Caco-2 (cell line): ENCODE data around the gene DNAJC24. TPM values are rescaled to one million over a fixed set of nuclear protein-coding genes. Genes with fewer than 3 reads are reported as not detected.

Experiments
- BruUV-seq: library from RNA; stranded (reverse); fragments of 400-500 nt; replicated peaks from 2 replicates; lab custom pipeline; 2021; lab: Mats Ljungman, UMichigan
- CTCF ChIA-PET: fragments of 300-600 bp; sonication (Branson Sonifier 250); formaldehyde crosslinking; loops from one replicate; lab custom pipeline; 2022; ENCODE audit warnings: antibody characterized with exemption; lab: Charles Lee
- POLR2A ChIA-PET: fragments of 300-600 bp; sonication (Branson Sonifier 250); formaldehyde crosslinking; loops from one replicate; lab custom pipeline; 2022; ENCODE audit warnings: antibody characterized with exemption; lab: Charles Lee
- DNase-seq, 2 experiments: peaks; one replicate each; pipeline versions ENCODE4 v3.0.0 to v3.0.0-alpha.2; 2020 to 2022
- H3K27me3 ChIP-seq: replicated peaks from 2 replicates; pipeline ENCODE4 v1.6.0; 2011; ENCODE audit warnings: low read length; ENCODE audit not compliant: control insufficient read depth, insufficient read depth
- H3K36me3 ChIP-seq: 2 replicates; pipeline ENCODE4 v1.5.1; 2011; ENCODE audit warnings: low read length; ENCODE audit not compliant: control insufficient read depth, insufficient read depth
- H3K4me1 ChIP-seq: fragments of 250-450 bp; sonication (Bioruptor Pico); 2 replicates; pipeline ENCODE4 v1.5.1; 2020; ENCODE audit warnings: mild to moderate bottlenecking
- H3K4me3 ChIP-seq: 2 replicates; pipeline ENCODE4 v1.5.1; 2011; ENCODE audit warnings: low read depth, mild to moderate bottlenecking, control low read depth, low read length
- H3K9me3 ChIP-seq: fragments of 250-450 bp; sonication (Bioruptor Pico); 2 replicates; pipeline ENCODE4 v1.5.1; 2020; ENCODE audit warnings: mild to moderate bottlenecking, moderate library complexity
- H3K27ac Mint-ChIP-seq: one replicate; pipeline ENCODE4 v1.8.0; 2022; ENCODE audit warnings: mixed read lengths; ENCODE audit not compliant: unreplicated experiment
- H3K27me3 Mint-ChIP-seq: one replicate; pipeline ENCODE4 v1.8.0; 2022; ENCODE audit warnings: mixed read lengths; ENCODE audit not compliant: insufficient read depth, unreplicated experiment
- H3K36me3 Mint-ChIP-seq: one replicate; pipeline ENCODE4 v1.8.0; 2022; ENCODE audit warnings: mild to moderate bottlenecking, mixed read lengths; ENCODE audit not compliant: insufficient read depth, unreplicated experiment
- H3K4me1 Mint-ChIP-seq: one replicate; pipeline ENCODE4 v1.8.0; 2022; ENCODE audit warnings: low read depth, mixed read lengths; ENCODE audit not compliant: unreplicated experiment
- H3K4me3 Mint-ChIP-seq: one replicate; pipeline ENCODE4 v1.8.0; 2022; ENCODE audit warnings: mild to moderate bottlenecking, moderate library complexity, mixed read lengths; ENCODE audit not compliant: unreplicated experiment
- H3K9me3 Mint-ChIP-seq: one replicate; pipeline ENCODE4 v1.8.0; 2022; ENCODE audit warnings: mixed read lengths; ENCODE audit not compliant: unreplicated experiment
- intact Hi-C: fragments of 100-400 bp; cut with micrococcal nuclease; formaldehyde crosslinking; loops from one replicate; pipeline ENCODE4 v1.10.0; 2022; ENCODE audit not compliant: unreplicated experiment
- total RNA-seq: library from RNA; stranded (reverse); gene quantifications from 2 replicates; pipeline ENCODE4 v1.2.3, GENCODE V29; 2022
- TF ChIP-seq, protein P1 (sequence below), 2 experiments: fragments of 200-600 bp in 1 of 2; IDR thresholded peaks; 1 replicate in 1 of 2; 2 replicates in 1 of 2; pipeline versions ENCODE4 v1.5.1 to v1.8.0; 2011 to 2022; ENCODE audit warnings: antibody characterized with exemption in 1 of 2, control low read depth in 1 of 2, inconsistent platforms in 1 of 2, low read depth in 1 of 2, low read length in 1 of 2, mild to moderate bottlenecking in 1 of 2, moderate library complexity in 1 of 2; ENCODE audit not compliant: insufficient read depth in 1 of 2, severe bottlenecking in 1 of 2, unreplicated experiment in 1 of 2

The DNAJC24 gene
- total RNA-seq, 1 experiment from 2014 or later = 14.8 TPM

DNA sequence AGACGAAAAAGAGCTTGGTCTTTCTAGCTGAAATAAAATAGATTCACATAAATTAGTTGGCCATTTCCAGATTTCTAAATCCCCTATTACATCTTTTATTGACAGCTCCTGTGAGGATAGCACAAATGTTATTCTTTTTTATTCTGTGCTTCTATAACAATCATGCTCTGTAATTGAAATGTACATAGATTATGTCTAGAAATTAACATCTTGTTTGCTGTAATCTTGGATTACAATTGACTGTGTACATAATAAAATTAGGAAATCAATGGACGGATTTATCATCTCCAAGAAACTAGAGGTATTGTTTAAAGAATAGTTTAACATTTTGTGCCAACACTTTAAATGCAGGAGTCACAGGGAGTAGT is 108.5 kb downstream of the DNAJC24 start:
- H3K9me3 ChIP-seq = no peaks in the 10 kb centered on the region
- Mint-ChIP-seq H3K27me3 (no peaks in the 10 kb centered on the region), H3K27ac (no peak overlapping the region), H3K9me3 (no peaks in the 10 kb centered on the region), H3K36me3 (peaks cover 6% of the 10 kb centered on the region), H3K4me1 (no peaks in the 10 kb centered on the region), H3K4me3 (no peak overlapping the region)
- no peaks in the 10 kb centered on the region for H3K36me3 ChIP-seq
- no peaks in the 10 kb centered on the region for H3K27me3 ChIP-seq
- ChIA-PET POLR2A (no interaction called here), CTCF (no interaction called here)
- BruUV-seq = no TSS peak
- H3K4me3 ChIP-seq = no peak overlapping the region
- DNase-seq = no peak
- intact Hi-C loops = no loop called here
- TF ChIP-seq, protein P1, sequence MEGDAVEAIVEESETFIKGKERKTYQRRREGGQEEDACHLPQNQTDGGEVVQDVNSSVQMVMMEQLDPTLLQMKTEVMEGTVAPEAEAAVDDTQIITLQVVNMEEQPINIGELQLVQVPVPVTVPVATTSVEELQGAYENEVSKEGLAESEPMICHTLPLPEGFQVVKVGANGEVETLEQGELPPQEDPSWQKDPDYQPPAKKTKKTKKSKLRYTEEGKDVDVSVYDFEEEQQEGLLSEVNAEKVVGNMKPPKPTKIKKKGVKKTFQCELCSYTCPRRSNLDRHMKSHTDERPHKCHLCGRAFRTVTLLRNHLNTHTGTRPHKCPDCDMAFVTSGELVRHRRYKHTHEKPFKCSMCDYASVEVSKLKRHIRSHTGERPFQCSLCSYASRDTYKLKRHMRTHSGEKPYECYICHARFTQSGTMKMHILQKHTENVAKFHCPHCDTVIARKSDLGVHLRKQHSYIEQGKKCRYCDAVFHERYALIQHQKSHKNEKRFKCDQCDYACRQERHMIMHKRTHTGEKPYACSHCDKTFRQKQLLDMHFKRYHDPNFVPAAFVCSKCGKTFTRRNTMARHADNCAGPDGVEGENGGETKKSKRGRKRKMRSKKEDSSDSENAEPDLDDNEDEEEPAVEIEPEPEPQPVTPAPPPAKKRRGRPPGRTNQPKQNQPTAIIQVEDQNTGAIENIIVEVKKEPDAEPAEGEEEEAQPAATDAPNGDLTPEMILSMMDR (IDR thresholded peaks at IDR 0.05; ENCODE audit: insufficient read depth in 1 of 2, low read depth in 1 of 2, low read length in 1 of 2, severe bottlenecking in 1 of 2, unreplicated experiment in 1 of 2) = no peak
- no peaks in the 10 kb centered on the region for H3K4me1 ChIP-seq

DNA sequence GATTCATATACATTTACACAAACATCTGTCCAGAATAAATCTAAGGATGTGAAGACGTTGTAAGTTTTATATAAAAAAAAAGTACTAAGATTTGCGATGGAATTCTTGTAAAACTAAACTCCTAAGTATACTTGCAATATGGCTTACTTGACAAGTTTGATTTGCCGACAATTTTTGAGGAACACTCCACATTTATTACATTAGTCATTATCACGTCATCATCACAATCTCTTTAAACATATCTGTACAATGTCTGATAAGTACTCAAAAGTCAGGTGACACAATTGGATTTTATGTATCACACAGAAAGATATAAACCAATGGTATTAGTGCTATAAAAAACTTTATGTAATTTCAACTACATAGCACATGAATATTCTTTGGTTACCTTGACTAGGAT is 109.4 kb downstream of the DNAJC24 start:
- CTCF ChIA-PET = no interaction called here
- TF ChIP-seq, protein P1 (IDR thresholded peaks at IDR 0.05; ENCODE audit: insufficient read depth in 1 of 2, low read depth in 1 of 2, low read length in 1 of 2, severe bottlenecking in 1 of 2, unreplicated experiment in 1 of 2) = no peak

DNA sequence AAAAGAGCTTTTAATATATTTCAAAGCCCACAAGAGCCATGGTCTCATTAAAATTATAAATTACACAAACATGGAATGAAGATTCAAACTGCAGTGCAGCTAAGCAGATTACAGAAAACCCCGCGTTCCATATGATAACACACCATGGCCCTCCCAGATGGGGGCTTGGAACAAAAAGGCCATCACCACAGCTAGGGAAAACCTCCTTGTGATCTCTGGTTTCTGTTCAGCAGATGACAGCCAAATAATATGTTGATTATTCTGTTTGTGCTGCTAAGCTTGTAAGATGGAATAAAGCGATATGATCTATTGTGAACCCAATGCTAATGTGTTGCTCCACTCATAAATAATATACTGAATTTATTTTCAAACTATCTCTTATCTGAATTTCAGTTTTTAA is 111.3 kb downstream of the DNAJC24 start:
- intact Hi-C loops = no loop called here
- H3K4me3 ChIP-seq = no peak overlapping the region
- BruUV-seq = no TSS peak
- Mint-ChIP-seq H3K36me3 (peaks cover 6% of the 10 kb centered on the region), H3K27me3 (no peaks in the 10 kb centered on the region), H3K27ac (no peak overlapping the region), H3K4me1 (no peaks in the 10 kb centered on the region), H3K4me3 (no peak overlapping the region), H3K9me3 (no peaks in the 10 kb centered on the region)
- H3K27me3 ChIP-seq = no peaks in the 10 kb centered on the region
- no peaks in the 10 kb centered on the region for H3K36me3 ChIP-seq
- no peak for DNase-seq
- TF ChIP-seq, protein P1 (IDR thresholded peaks at IDR 0.05; ENCODE audit: insufficient read depth in 1 of 2, low read depth in 1 of 2, low read length in 1 of 2, severe bottlenecking in 1 of 2, unreplicated experiment in 1 of 2) = no peak
- H3K4me1 ChIP-seq = no peaks in the 10 kb centered on the region
- ChIA-PET POLR2A (no interaction called here), CTCF (no interaction called here)
- H3K9me3 ChIP-seq = no peaks in the 10 kb centered on the region

More for the DNA sequence above, 109.4 kb downstream of the DNAJC24 start:
- H3K4me3 ChIP-seq = no peak overlapping the region
- POLR2A ChIA-PET = no interaction called here
- no peaks in the 10 kb centered on the region for H3K9me3 ChIP-seq
- Mint-ChIP-seq H3K4me1 (no peaks in the 10 kb centered on the region), H3K27ac (no peak overlapping the region), H3K9me3 (no peaks in the 10 kb centered on the region), H3K4me3 (no peak overlapping the region), H3K36me3 (peaks cover 6% of the 10 kb centered on the region), H3K27me3 (no peaks in the 10 kb centered on the region)
- H3K4me1 ChIP-seq = no peaks in the 10 kb centered on the region
- no peaks in the 10 kb centered on the region for H3K27me3 ChIP-seq
- no peak for DNase-seq
- H3K36me3 ChIP-seq = no peaks in the 10 kb centered on the region
- intact Hi-C loops = no loop called here
- BruUV-seq = no TSS peak

Other genes with a start within 250 kb of the DNAJC24 start
- 0.19 TPM in 1 of 2 replicates, not detected in the other for gene DCDC1, start 121 bp upstream of the DNAJC24 start, total RNA-seq
- 38.6 and 40.1 TPM in 2 replicates for gene IMMP1L, start 139.8 kb downstream of the DNAJC24 start, total RNA-seq
- gene ELP4, start 139.9 kb downstream of the DNAJC24 start, total RNA-seq = 15.3 and 18.8 TPM in 2 replicates